SK-N-SH (cell line): ENCODE measurements around the gene MAD1L1.

Source experiments
- CHD2 ChIP-seq: fragments of 150-350 bp; IDR thresholded peaks from 2 replicates; pipeline ENCODE4 v1.6.1; 2018; ENCODE audit warnings: low read length; ENCODE audit not compliant: partially characterized antibody
- CTCF ChIP-seq: fragments of 200-600 bp; sonication (generic); IDR thresholded peaks from 2 replicates; pipeline ENCODE4 v1.6.1; 2017; ENCODE audit warnings: antibody characterized with exemption, mild to moderate bottlenecking, moderate library complexity
- EP300 ChIP-seq, 2 experiments: IDR thresholded peaks; 2 replicates each; pipeline versions ENCODE4 v1.4.0 to v1.6.1; 2012; ENCODE audit warnings: borderline replicate concordance in 1 of 2, low read depth in 1 of 2, low read length in 1 of 2
- FOXM1 ChIP-seq: IDR thresholded peaks from 2 replicates; pipeline ENCODE4 v1.4.0; 2012; ENCODE audit warnings: low read depth, mild to moderate bottlenecking
- PBX3 ChIP-seq: IDR thresholded peaks from 2 replicates; pipeline ENCODE4; 2012
- REST ChIP-seq: IDR thresholded peaks from 2 replicates; pipeline ENCODE4 v1.6.1; 2012; ENCODE audit warnings: mild to moderate bottlenecking, low read depth, low read length, moderate library complexity
- SMC3 ChIP-seq: IDR thresholded peaks from 2 replicates; pipeline ENCODE4 v1.6.1; 2012; ENCODE audit warnings: low read depth, low read length, improper control_type of control experiment
- TCF12 ChIP-seq: IDR thresholded peaks from 2 replicates; pipeline ENCODE4 v1.4.0; 2012

GRCh38 chr7:2241580-2242540, 9.1 kb upstream of the MAD1L1 start, which contains the start of the genes MRM2 and NUDT1:
- no peak for TF ChIP-seq FOXM1
- 0 out of 2 replicates have a peak, but pooled peaks have one; percentile 14 for TF ChIP-seq SMC3
- no peak for TF ChIP-seq CTCF
- TF ChIP-seq EP300 (IDR thresholded peaks at IDR 0.05; ENCODE audit: borderline replicate concordance in 1 of 2, low read depth in 1 of 2, low read length in 1 of 2) = no peak
- no peak; the same call in 1 of the 2 replicates for TF ChIP-seq PBX3
- TF ChIP-seq TCF12 = no peak; the same call in 1 of the 2 replicates
- peak; percentile 89 for TF ChIP-seq CHD2
- peak; percentile 50; the same call in 1 of the 2 replicates for TF ChIP-seq REST
